Prostate gland (tissue), 2 donors: Measurements from ENCODE around the gene SELENOH. TPM values are rescaled to one million over a fixed set of nuclear protein-coding genes. Genes with fewer than 3 reads are reported as not detected.

Source experiments
- DNase-seq: peaks from one replicate; pipeline ENCODE4 v3.0.0-alpha.2; 2019; ENCODE audit warnings: low spot score
- H3K27ac ChIP-seq, 2 donors: fragments of 200-600 bp; sonication (generic); 2 replicates each; pipeline ENCODE4 v1.5.1; 2017 to 2019
- H3K27me3 ChIP-seq: fragments of 200-600 bp; sonication (generic); replicated peaks from 2 replicates; pipeline ENCODE4 v1.5.1; 2019; ENCODE audit not compliant: insufficient read depth
- H3K36me3 ChIP-seq, 2 donors: fragments of 200-600 bp; sonication (generic); 1 replicate in 1 of 2; 2 replicates in 1 of 2; pipeline versions ENCODE4 v1.5.1 to v1.8.1; 2017 to 2019
- H3K4me1 ChIP-seq: fragments of 200-600 bp; sonication (generic); replicated peaks from 2 replicates; pipeline ENCODE4 v1.5.1; 2019
- H3K4me3 ChIP-seq, 2 donors: fragments of 200-600 bp; sonication (generic); 2 replicates each; pipeline ENCODE4 v1.5.1; 2017 to 2019
- H3K9me3 ChIP-seq: fragments of 200-600 bp; sonication (generic); 2 replicates; pipeline ENCODE4 v1.5.1; 2017
- CTCF ChIP-seq, 4 experiments: fragments of 200-600 bp in 2 of 4; fragments of 450-650 bp in 2 of 4; sonication (generic) in 2 of 4; IDR thresholded peaks; 1 replicate in 3 of 4; 2 replicates in 1 of 4; pipeline ENCODE4 v1.5.1; 2016 to 2019; ENCODE audit warnings: antibody characterized with exemption in 4 of 4, mild to moderate bottlenecking in 2 of 4, moderate library complexity in 2 of 4
- POLR2A ChIP-seq: fragments of 450-650 bp; IDR thresholded peaks from one replicate; pipeline ENCODE4 v1.6.1; 2016; ENCODE audit warnings: antibody characterized with exemption, mild to moderate bottlenecking
- POLR2AphosphoS5 ChIP-seq: sonication (generic); formaldehyde crosslinking; IDR thresholded peaks from one replicate; pipeline ENCODE4 v1.6.1; 2017; ENCODE audit warnings: antibody characterized with exemption
- WGBS: methylation state at CpG from one replicate; pipeline ENCODE4 v1.1.5; 2018; 5-methylcytosine and 5-hydroxymethylcytosine counted together
- intact Hi-C: fragments of 100-400 bp; cut with DNase I; formaldehyde crosslinking; loops from one replicate; pipeline ENCODE4 v1.14.2; 2022
- total RNA-seq, 2 donors: library from RNA; depleted of rRNA; stranded (reverse); fragments of >200 nt; gene quantifications; one replicate each; pipeline ENCODE4 v1.1.0, GENCODE V29; 2016

The SELENOH gene
- total RNA-seq, 2 donors from 2014 or later, result 181 to 334 TPM

GRCh38 chr11:57764021-57764420 lies 22.7 kb downstream of the SELENOH start:
- no peaks in the 10 kb centered on the region for H3K27me3 ChIP-seq
- no peaks in the 10 kb centered on the region for H3K36me3 ChIP-seq
- DNase-seq, result no peak
- 8% methylated on average over 4 of the region's 4 CpGs for WGBS
- peak overlapping the region; percentile 46 to 69 for H3K4me3 ChIP-seq
- peaks cover 8% of the 10 kb centered on the region for H3K4me1 ChIP-seq
- intact Hi-C loops, result loop anchor here (5.0 kb wide), 2 partner anchors 38 to 97 kb away; partner anchors contain the start of gene ZDHHC5
- no peaks in the 10 kb centered on the region for H3K9me3 ChIP-seq
- peak overlapping the region; percentile 92 to 97 for H3K27ac ChIP-seq
- TF ChIP-seq POLR2A (no peak), CTCF (IDR thresholded peaks at IDR 0.05) (no peak), POLR2AphosphoS5 (no peak)

GRCh38 chr11:57764566-57764965 lies 23.3 kb downstream of the SELENOH start:
- Histone ChIP-seq H3K4me1 (peaks cover 8% of the 10 kb centered on the region), H3K4me3 (peak overlapping the region; percentile 46 to 69), H3K27ac (peak overlapping the region; percentile 92 to 97), H3K36me3 (no peaks in the 10 kb centered on the region), H3K27me3 (no peaks in the 10 kb centered on the region), H3K9me3 (no peaks in the 10 kb centered on the region)
- intact Hi-C loops, result loop anchor here (5.0 kb wide), 2 partner anchors 38 to 97 kb away; partner anchors contain the start of gene ZDHHC5
- WGBS, result 8% methylated on average over 2 of the region's 2 CpGs
- TF ChIP-seq CTCF (IDR thresholded peaks at IDR 0.05), result no peak
- no peak for TF ChIP-seq POLR2AphosphoS5
- no peak for TF ChIP-seq POLR2A
- no peak for DNase-seq

GRCh38 chr11:57764972-57765371 lies 23.7 kb downstream of the SELENOH start:
- TF ChIP-seq CTCF (IDR thresholded peaks at IDR 0.05) (no peak), POLR2AphosphoS5 (no peak), POLR2A (no peak)
- intact Hi-C loops, result loop anchor here (5.0 kb wide), 2 partner anchors 37 to 98 kb away; partner anchors contain the start of gene ZDHHC5
- no peaks in the 10 kb centered on the region for H3K9me3 ChIP-seq
- H3K36me3 ChIP-seq, result no peaks in the 10 kb centered on the region
- 10% methylated on average over 2 of the region's 2 CpGs for WGBS
- DNase-seq, result no peak
- peak overlapping the region; percentile 92 to 97 for H3K27ac ChIP-seq
- peak overlapping the region; percentile 46 to 69 for H3K4me3 ChIP-seq
- no peaks in the 10 kb centered on the region for H3K27me3 ChIP-seq
- H3K4me1 ChIP-seq, result peaks cover 8% of the 10 kb centered on the region

- TF ChIP-seq POLR2AphosphoS5 (no peak), CTCF (IDR thresholded peaks at IDR 0.05) (no peak), POLR2A (no peak)
- intact Hi-C loops, result no loop called here
- H3K4me1 ChIP-seq, result peaks cover 3% of the 10 kb centered on the region
- no peaks in the 10 kb centered on the region for H3K36me3 ChIP-seq
- no peak overlapping the region for H3K27ac ChIP-seq
- H3K4me3 ChIP-seq, result no peak overlapping the region
- WGBS, result 34% methylated on average over 1 of the region's 1 CpG
- H3K27me3 ChIP-seq, result no peaks in the 10 kb centered on the region
- H3K9me3 ChIP-seq, result no peaks in the 10 kb centered on the region
- no peak for DNase-seq
These were observed 29.5 kb downstream of the SELENOH start for GRCh38 chr11:57770793-57771192.

GRCh38 chr11:57771365-57771764 lies 30.1 kb downstream of the SELENOH start:
- H3K36me3 ChIP-seq, result no peaks in the 10 kb centered on the region
- no peak overlapping the region for H3K4me3 ChIP-seq
- DNase-seq, result no peak
- WGBS, result 90% methylated on average over 3 of the region's 3 CpGs
- intact Hi-C loops, result no loop called here
- no peak overlapping the region for H3K27ac ChIP-seq
- no peaks in the 10 kb centered on the region for H3K27me3 ChIP-seq
- no peak for TF ChIP-seq POLR2A
- no peak for TF ChIP-seq CTCF (IDR thresholded peaks at IDR 0.05)
- no peak for TF ChIP-seq POLR2AphosphoS5
- peaks cover 4% of the 10 kb centered on the region for H3K4me1 ChIP-seq
- H3K9me3 ChIP-seq, result no peaks in the 10 kb centered on the region
